GM12874 (cell line): ENCODE data around the gene FATE1.

Source experiments
- CTCF ChIP-seq: IDR thresholded peaks from 2 replicates; pipeline ENCODE4 v1.5.1; 2011; ENCODE audit warnings: low read depth, mild to moderate bottlenecking, control low read depth, low read length, moderate library complexity; ENCODE audit not compliant: insufficient read depth

Gene FATE1

GRCh38 chrX:151692825-151693224 is 23.0 kb upstream of the FATE1 start:
- no peak for TF ChIP-seq CTCF

- no peak for TF ChIP-seq CTCF
Observed at GRCh38 chrX:151694121-151694520, 21.7 kb upstream of the FATE1 start.

- TF ChIP-seq CTCF: no peak
Observed at GRCh38 chrX:151694661-151695582, 20.9 kb upstream of the FATE1 start, which contains the start of gene PRRG3. Gene PRRG3 (plus strand): TSS chrX:151695458. CDS start chrX:151698815, 3,357 bp downstream.

- TF ChIP-seq CTCF: no peak
Observed at GRCh38 chrX:151695583-151696340, 20.1 kb upstream of the FATE1 start.

- TF ChIP-seq CTCF: no peak
Observed at GRCh38 chrX:151697522-151697921, 18.3 kb upstream of the FATE1 start.

GRCh38 chrX:151698485-151698884 is 17.4 kb upstream of the FATE1 start:
- no peak for TF ChIP-seq CTCF

GRCh38 chrX:151699746-151700145 is 16.1 kb upstream of the FATE1 start:
- no peak for TF ChIP-seq CTCF
